IPS-15b (cell line): ENCODE measurements around the gene CPLX1.
"Not testable (repeated sequence)": the region's sequence is repeated elsewhere in the genome, so short reads cannot be mapped to it uniquely, and the experiment has no call there.

Experiments
- H3K27me3 ChIP-seq: one replicate; pipeline ENCODE4 v1.6.1; 2013; ENCODE audit warnings: low read length; ENCODE audit not compliant: control insufficient read depth, insufficient read depth
- H3K36me3 ChIP-seq: one replicate; pipeline ENCODE4 v1.6.1; 2013; ENCODE audit warnings: low read length; ENCODE audit not compliant: control insufficient read depth, insufficient read depth
- H3K4me1 ChIP-seq: one replicate; pipeline ENCODE4 v1.6.1; 2013; ENCODE audit warnings: mild to moderate bottlenecking, low read length; ENCODE audit not compliant: control insufficient read depth, insufficient read depth
- H3K4me3 ChIP-seq: one replicate; pipeline ENCODE4 v1.5.1; 2013; ENCODE audit warnings: low read depth, low read length
- H3K9ac ChIP-seq: one replicate; pipeline ENCODE4 v1.6.1; 2013; ENCODE audit warnings: low read depth, mild to moderate bottlenecking, low read length
- H3K9me3 ChIP-seq: one replicate; pipeline ENCODE4 v1.6.1; 2013; ENCODE audit warnings: mild to moderate bottlenecking, low read length; ENCODE audit not compliant: control insufficient read depth, insufficient read depth

The CPLX1 gene

GRCh38 chr4:763191-763810 lies 62.6 kb downstream of the CPLX1 start:
- Histone ChIP-seq H3K9ac (no peak overlapping the region), H3K36me3 (peaks cover 48% of the 10 kb centered on the region), H3K9me3 (no peaks in the 10 kb centered on the region)

DNA sequence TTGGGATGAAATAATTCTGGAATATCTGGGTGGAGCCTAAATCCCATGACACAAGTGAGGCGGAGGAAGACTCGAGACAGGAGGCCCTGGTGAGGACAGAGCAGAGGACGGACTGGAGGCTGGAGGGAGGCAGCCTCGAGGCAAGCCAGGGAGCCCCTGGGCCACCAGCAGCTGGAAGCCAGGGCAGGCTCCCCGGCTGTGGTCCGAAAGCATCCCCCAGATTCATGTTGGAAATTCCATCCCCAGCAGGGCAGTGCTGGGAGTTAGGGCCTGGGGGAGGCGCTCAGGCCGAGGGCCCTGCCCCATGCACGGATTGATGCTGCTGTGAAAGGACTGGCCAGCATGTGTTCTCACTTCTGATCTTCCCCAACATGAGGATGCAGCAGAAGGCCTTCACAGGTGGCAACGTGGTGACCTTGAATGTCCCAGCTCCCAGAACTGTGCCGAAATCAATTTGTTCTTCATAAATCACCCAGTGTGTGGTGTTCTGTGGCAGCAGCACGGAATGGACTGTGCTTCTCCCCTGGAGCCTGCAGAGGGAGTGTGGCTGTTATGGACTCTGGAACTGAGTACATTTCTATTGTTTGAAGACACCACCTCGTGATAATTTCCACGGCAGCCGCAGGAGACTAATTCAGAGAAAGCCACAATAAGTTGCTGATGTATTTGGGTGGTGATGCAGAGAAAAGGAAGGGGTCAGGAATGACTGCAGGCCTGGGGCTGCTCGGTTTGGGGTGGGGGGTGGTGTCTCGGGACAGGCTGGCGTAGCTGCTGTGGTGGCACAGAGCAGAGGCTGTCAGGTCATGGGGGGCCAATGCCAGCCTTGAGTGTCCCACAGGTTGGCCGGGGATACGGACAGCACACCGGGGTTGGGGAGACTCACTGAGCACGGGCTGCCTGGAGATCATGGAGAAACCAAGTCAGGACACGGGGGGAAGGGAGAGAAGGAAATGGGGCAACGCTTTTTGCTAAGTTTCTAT lies 63.4 kb downstream of the CPLX1 start:
- Histone ChIP-seq H3K9me3 (no peaks in the 10 kb centered on the region), H3K9ac (no peak overlapping the region), H3K4me3 (no peak overlapping the region), H3K27me3 (no peaks in the 10 kb centered on the region), H3K36me3 (peaks cover 48% of the 10 kb centered on the region), H3K4me1 (no peaks in the 10 kb centered on the region)

More at GRCh38 chr4:763191-763810, 62.6 kb downstream of the CPLX1 start:
- H3K4me1 ChIP-seq, result no peaks in the 10 kb centered on the region
- H3K27me3 ChIP-seq, result no peaks in the 10 kb centered on the region
- H3K4me3 ChIP-seq, result no peak overlapping the region

DNA sequence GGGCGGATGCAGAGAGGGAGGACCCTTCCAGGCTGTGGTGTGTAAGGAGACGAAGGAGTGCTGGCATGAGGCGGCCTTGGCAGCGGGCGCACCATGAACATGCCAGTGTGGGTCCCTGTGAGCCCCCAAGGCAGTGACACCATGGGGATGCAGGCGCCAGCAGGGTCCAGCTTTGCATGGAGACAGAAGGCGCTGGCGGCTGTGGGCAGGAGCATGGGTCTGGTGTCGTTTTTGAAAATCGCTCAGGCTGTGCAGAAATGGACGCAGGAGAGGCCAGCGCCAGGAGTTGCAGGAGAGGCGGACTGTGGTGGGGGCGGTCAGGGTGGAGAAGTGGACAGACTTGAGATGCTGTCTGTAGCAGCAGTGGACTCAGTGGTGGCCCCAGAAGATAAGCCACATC lies 64.2 kb downstream of the CPLX1 start:
- Histone ChIP-seq H3K4me3 (no peak overlapping the region), H3K4me1 (no peaks in the 10 kb centered on the region), H3K27me3 (no peaks in the 10 kb centered on the region), H3K9me3 (no peaks in the 10 kb centered on the region), H3K9ac (no peak overlapping the region), H3K36me3 (peaks cover 47% of the 10 kb centered on the region)

GRCh38 chr4:761086-761485 lies 64.8 kb downstream of the CPLX1 start:
- Histone ChIP-seq H3K4me3 (no peak overlapping the region), H3K9ac (no peak overlapping the region), H3K9me3 (no peaks in the 10 kb centered on the region), H3K36me3 (peaks cover 44% of the 10 kb centered on the region), H3K4me1 (no peaks in the 10 kb centered on the region), H3K27me3 (no peaks in the 10 kb centered on the region)

- H3K36me3 ChIP-seq, result peaks cover 40% of the 10 kb centered on the region
Observed at GRCh38 chr4:760616-761015, 65.3 kb downstream of the CPLX1 start.

GRCh38 chr4:759810-760209 lies 66.1 kb downstream of the CPLX1 start:
- not testable (repeated sequence) for H3K27me3 ChIP-seq, H3K4me3 ChIP-seq, H3K9me3 ChIP-seq, H3K4me1 ChIP-seq, H3K9ac ChIP-seq
- H3K36me3 ChIP-seq, result peaks cover 35% of the 10 kb centered on the region

More at GRCh38 chr4:760616-761015, 65.3 kb downstream of the CPLX1 start:
- no peaks in the 10 kb centered on the region for H3K27me3 ChIP-seq
- H3K9me3 ChIP-seq, result no peaks in the 10 kb centered on the region
- H3K4me3 ChIP-seq, result no peak overlapping the region
- no peaks in the 10 kb centered on the region for H3K4me1 ChIP-seq
- H3K9ac ChIP-seq, result no peak overlapping the region

DNA sequence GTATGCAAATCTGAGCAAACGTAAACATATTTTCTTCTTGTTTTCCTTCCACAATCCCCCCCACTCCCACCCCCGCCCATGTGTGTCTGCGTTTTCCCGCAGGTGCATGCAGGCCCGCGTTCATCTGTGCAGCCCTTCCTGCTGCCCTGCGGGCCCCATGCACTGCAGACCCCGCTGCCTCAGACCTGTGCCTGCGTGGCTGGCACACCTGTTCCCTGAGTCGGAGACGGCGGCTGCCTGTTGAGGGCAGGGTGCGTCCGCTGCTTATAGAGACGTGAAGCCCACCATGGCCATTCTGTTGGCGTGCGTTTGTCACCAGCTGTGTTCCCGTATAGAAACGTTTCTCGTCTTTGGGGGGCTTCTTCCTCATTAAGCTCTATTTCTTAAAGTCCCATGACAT lies 68.8 kb downstream of the CPLX1 start:
- no peaks in the 10 kb centered on the region for H3K27me3 ChIP-seq
- H3K4me1 ChIP-seq, result no peaks in the 10 kb centered on the region
- no peaks in the 10 kb centered on the region for H3K9me3 ChIP-seq
- H3K4me3 ChIP-seq, result no peak overlapping the region
- H3K36me3 ChIP-seq, result peaks cover 15% of the 10 kb centered on the region
- no peak overlapping the region for H3K9ac ChIP-seq

DNA sequence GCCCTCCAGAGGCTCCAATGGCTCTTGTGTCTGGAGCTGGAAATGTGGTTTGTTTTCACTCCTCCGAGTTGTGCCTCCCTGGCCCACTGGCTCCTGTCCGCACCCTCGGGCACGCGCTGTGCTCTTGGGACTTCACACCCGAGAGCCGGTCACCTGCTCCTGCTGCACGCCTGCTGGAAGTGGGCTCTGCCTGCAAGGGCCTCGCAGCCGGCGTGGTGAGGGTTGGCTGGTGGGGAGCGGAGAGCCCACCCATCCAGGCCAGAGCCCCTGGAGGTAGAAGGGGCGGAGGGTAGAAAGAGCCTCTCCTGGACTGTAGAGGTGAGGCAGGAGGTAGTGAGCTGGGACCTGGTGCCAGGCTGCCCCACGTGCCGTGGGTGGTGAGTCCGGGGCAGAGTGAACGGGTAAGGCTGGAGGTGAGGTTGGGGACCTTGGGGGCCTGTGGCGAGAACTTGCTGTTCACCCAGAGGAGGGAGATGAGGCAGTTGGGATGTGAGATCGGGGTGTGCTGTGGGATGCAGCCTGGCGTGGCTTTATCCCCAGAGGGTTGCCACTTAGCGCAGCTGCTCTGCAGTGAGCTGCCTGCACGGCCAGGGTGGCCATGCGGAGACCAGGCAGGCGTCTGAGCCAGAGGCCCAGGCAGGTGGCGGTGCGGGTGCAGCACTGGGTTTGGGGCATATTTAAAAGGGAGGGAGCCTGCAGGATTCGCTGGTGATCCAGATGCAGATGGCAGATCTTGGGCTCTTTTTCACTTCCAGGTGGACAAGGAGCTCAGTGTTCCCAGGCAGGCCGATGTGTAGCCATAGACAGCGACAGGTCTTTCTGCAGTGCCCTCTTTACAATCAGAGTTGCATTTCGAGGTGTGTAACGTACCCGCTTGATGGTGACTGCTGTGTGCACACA lies 71.5 kb downstream of the CPLX1 start:
- Histone ChIP-seq H3K4me1 (no peaks in the 10 kb centered on the region), H3K9ac (no peak overlapping the region), H3K36me3 (peaks cover 4% of the 10 kb centered on the region), H3K4me3 (no peak overlapping the region), H3K27me3 (no peaks in the 10 kb centered on the region), H3K9me3 (no peaks in the 10 kb centered on the region)

DNA sequence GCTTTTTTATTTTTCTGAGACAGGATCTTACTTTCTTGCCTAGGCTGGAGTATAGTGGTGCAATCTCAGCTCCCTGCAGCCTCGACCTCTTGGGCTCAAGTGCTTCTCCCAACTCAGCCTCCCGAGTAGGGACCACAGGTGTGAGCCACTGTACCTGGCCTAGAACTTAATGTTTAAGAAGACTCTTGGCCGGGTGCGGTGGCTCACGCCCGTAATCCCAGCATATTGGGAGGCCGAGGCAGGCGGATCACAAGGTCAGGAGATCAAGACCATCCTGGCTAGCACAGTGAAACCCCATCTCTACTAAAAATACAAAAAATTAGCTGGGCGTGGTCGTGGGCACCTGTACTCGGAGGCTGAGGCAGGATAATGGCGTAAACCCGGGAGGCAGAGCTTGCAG lies 72.7 kb downstream of the CPLX1 start:
- H3K27me3 ChIP-seq, H3K4me3 ChIP-seq, H3K4me1 ChIP-seq, H3K9ac ChIP-seq, H3K9me3 ChIP-seq, H3K36me3 ChIP-seq: not testable (repeated sequence)

- H3K9ac ChIP-seq, result no peak overlapping the region
- peaks cover 12% of the 10 kb centered on the region for H3K36me3 ChIP-seq
- no peaks in the 10 kb centered on the region for H3K4me1 ChIP-seq
- no peaks in the 10 kb centered on the region for H3K27me3 ChIP-seq
- no peaks in the 10 kb centered on the region for H3K9me3 ChIP-seq
- H3K4me3 ChIP-seq, result no peak overlapping the region
Observed at GRCh38 chr4:752196-752861, 73.6 kb downstream of the CPLX1 start.

DNA sequence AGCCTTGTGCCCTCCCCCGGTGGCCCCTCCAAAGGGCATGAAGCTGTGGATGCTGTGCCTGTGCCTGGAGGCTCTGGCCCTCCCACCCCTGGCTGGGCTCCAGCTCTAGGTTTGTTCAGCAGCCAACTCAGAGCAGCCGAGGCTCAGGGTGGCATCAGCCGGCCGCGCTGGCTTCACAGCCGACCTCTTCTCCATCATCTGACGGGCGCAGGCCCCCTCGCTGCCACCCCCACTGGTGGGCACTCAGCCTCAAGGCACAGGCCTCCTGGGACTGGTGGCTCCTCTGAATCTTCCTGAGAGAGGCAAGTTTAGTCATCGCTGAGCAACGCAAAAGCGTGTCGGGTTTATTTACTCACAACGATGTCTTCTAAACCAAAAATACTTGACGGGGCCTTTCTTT lies 74.3 kb downstream of the CPLX1 start:
- Histone ChIP-seq H3K9me3 (no peaks in the 10 kb centered on the region), H3K4me3 (no peak overlapping the region), H3K4me1 (no peaks in the 10 kb centered on the region), H3K9ac (no peak overlapping the region), H3K36me3 (peaks cover 12% of the 10 kb centered on the region), H3K27me3 (no peaks in the 10 kb centered on the region)
